ENCODE data around the gene NFS1.

Gene NFS1

GRCh38 chr20:35654415-35654814, 44.7 kb downstream of the NFS1 start:
- Histone ChIP-seq H3K9me2 (replicated peaks; ENCODE audit: insufficient read depth, low read length) (no peaks in the 10 kb centered on the region), H3K27ac (ENCODE audit: low read depth, low read length) (no peak overlapping the region), H3K4me3 (ENCODE audit: insufficient read depth, low read length, poor library complexity, severe bottlenecking) (no peak overlapping the region), H3K9me3 (ENCODE audit: insufficient read depth, low read length) (no peaks in the 10 kb centered on the region), H3K9ac (ENCODE audit: low read length) (no peak overlapping the region), H3F3A (ENCODE audit: insufficient read depth) (peaks cover 23% of the 10 kb centered on the region), H3K4me2 (ENCODE audit: low read depth, low read length, poor library complexity, severe bottlenecking) (no peak overlapping the region), H4K20me1 (ENCODE audit: low read depth, low read length) (peaks cover 55% of the 10 kb centered on the region), H3K79me2 (ENCODE audit: insufficient read depth, low read length) (peaks cover 99% of the 10 kb centered on the region), H2AFZ (ENCODE audit: low read depth, low read length, severe bottlenecking) (no peak overlapping the region), H3K36me3 (ENCODE audit: low read length) (peaks cover 36% of the 10 kb centered on the region), H3K27me3 (ENCODE audit: low read length) (no peaks in the 10 kb centered on the region)
- TF ChIP-seq CTCF (IDR thresholded peaks at IDR 0.05; ENCODE audit: insufficient read depth, low read length, poor library complexity, severe bottlenecking), result no peak
- no peak for TF ChIP-seq EZH2phosphoT487 (conservative IDR thresholded peaks at IDR 0.05; ENCODE audit: low read length)

GRCh38 chr20:35653893-35654292, 45.3 kb downstream of the NFS1 start:
- Histone ChIP-seq H3K27ac (ENCODE audit: low read depth, low read length) (no peak overlapping the region), H3K36me3 (ENCODE audit: low read length) (peaks cover 41% of the 10 kb centered on the region), H3K27me3 (ENCODE audit: low read length) (no peaks in the 10 kb centered on the region), H3F3A (ENCODE audit: insufficient read depth) (peaks cover 23% of the 10 kb centered on the region), H3K79me2 (ENCODE audit: insufficient read depth, low read length) (peaks cover 99% of the 10 kb centered on the region), H3K9me2 (replicated peaks; ENCODE audit: insufficient read depth, low read length) (no peaks in the 10 kb centered on the region), H3K4me2 (ENCODE audit: low read depth, low read length, poor library complexity, severe bottlenecking) (no peak overlapping the region), H3K9ac (ENCODE audit: low read length) (no peak overlapping the region), H2AFZ (ENCODE audit: low read depth, low read length, severe bottlenecking) (no peak overlapping the region), H3K9me3 (ENCODE audit: insufficient read depth, low read length) (no peaks in the 10 kb centered on the region), H4K20me1 (ENCODE audit: low read depth, low read length) (peaks cover 50% of the 10 kb centered on the region), H3K4me3 (ENCODE audit: insufficient read depth, low read length, poor library complexity, severe bottlenecking) (no peak overlapping the region)
- no peak for TF ChIP-seq CTCF (IDR thresholded peaks at IDR 0.05; ENCODE audit: insufficient read depth, low read length, poor library complexity, severe bottlenecking)
- no peak for TF ChIP-seq EZH2phosphoT487 (conservative IDR thresholded peaks at IDR 0.05; ENCODE audit: low read length)

- TF ChIP-seq EZH2phosphoT487 (conservative IDR thresholded peaks at IDR 0.05; ENCODE audit: low read length) (no peak), CTCF (IDR thresholded peaks at IDR 0.05; ENCODE audit: insufficient read depth, low read length, poor library complexity, severe bottlenecking) (no peak)
- Histone ChIP-seq H3K79me2 (ENCODE audit: insufficient read depth, low read length) (peaks cover 99% of the 10 kb centered on the region), H3K9me3 (ENCODE audit: insufficient read depth, low read length) (no peaks in the 10 kb centered on the region), H2AFZ (ENCODE audit: low read depth, low read length, severe bottlenecking) (no peak overlapping the region), H3K9me2 (replicated peaks; ENCODE audit: insufficient read depth, low read length) (no peaks in the 10 kb centered on the region), H3K36me3 (ENCODE audit: low read length) (peaks cover 44% of the 10 kb centered on the region), H3F3A (ENCODE audit: insufficient read depth) (peaks cover 23% of the 10 kb centered on the region), H3K4me3 (ENCODE audit: insufficient read depth, low read length, poor library complexity, severe bottlenecking) (no peak overlapping the region), H3K27ac (ENCODE audit: low read depth, low read length) (no peak overlapping the region), H4K20me1 (ENCODE audit: low read depth, low read length) (peaks cover 48% of the 10 kb centered on the region), H3K4me2 (ENCODE audit: low read depth, low read length, poor library complexity, severe bottlenecking) (no peak overlapping the region), H3K27me3 (ENCODE audit: low read length) (no peaks in the 10 kb centered on the region), H3K9ac (ENCODE audit: low read length) (no peak overlapping the region)
Observed at GRCh38 chr20:35653430-35653734, 45.8 kb downstream of the NFS1 start.
